IMR-90 (cell line): ENCODE data around the gene NEUROD2. TPM values are rescaled to one million over a fixed set of nuclear protein-coding genes. Genes with fewer than 3 reads are reported as not detected.

Experiments used
- ATAC-seq: fragments of 200-7000 bp; cut with Tn5 transposase; 2 replicates; pipeline ENCODE4 v1.9.1; 2020; ENCODE audit warnings: low read depth, mild to moderate bottlenecking, moderate library complexity
- BruUV-seq: library from RNA; stranded (reverse); fragments of 400-500 nt; replicated peaks from 2 replicates; lab custom pipeline; 2021; lab: Mats Ljungman, UMichigan
- CTCF ChIA-PET: fragments of 300-600 bp; formaldehyde crosslinking; extraction: SDS; loops from one replicate; lab custom pipeline; 2021; ENCODE audit warnings: antibody characterized with exemption; lab: Yijun Ruan, JAX
- POLR2A ChIA-PET: fragments of 300-600 bp; sonication (Branson Sonifier 250); formaldehyde crosslinking; loops from one replicate; lab custom pipeline; 2022; ENCODE audit warnings: antibody characterized with exemption; ENCODE audit not compliant: unreplicated experiment; lab: Charles Lee
- DNase-seq: peaks from one replicate; pipeline ENCODE4 v3.0.0; 2013
- H2AFZ ChIP-seq: replicated peaks from 2 replicates; pipeline ENCODE3; 2013; ENCODE audit warnings: low read length, mild to moderate bottlenecking; ENCODE audit not compliant: poor library complexity
- H2AK5ac ChIP-seq: 2 replicates; pipeline ENCODE4 v1.6.1; 2013; ENCODE audit warnings: low read depth, low read length, inconsistent platforms
- H2AK9ac ChIP-seq: replicated peaks from 2 replicates; pipeline ENCODE3; 2013; ENCODE audit warnings: mild to moderate bottlenecking, low read depth, low read length, moderate library complexity; ENCODE audit not compliant: poor library complexity
- H2BK120ac ChIP-seq: 2 replicates; pipeline ENCODE4 v1.6.1; 2013; ENCODE audit warnings: low read depth, low read length, inconsistent platforms
- H2BK15ac ChIP-seq: 3 replicates; pipeline ENCODE4 v1.6.1; 2013; ENCODE audit warnings: low read depth, low read length, inconsistent platforms
- H2BK20ac ChIP-seq: 2 replicates; pipeline ENCODE4 v1.6.1; 2013; ENCODE audit warnings: low read depth, mild to moderate bottlenecking, inconsistent platforms, low read length, moderate library complexity
- H2BK5ac ChIP-seq: 2 replicates; pipeline ENCODE4 v1.6.1; 2013; ENCODE audit warnings: mild to moderate bottlenecking, low read depth, low read length, inconsistent platforms; ENCODE audit not compliant: poor library complexity, severe bottlenecking
- H3K14ac ChIP-seq: replicated peaks from 2 replicates; pipeline ENCODE4 v1.6.1; 2013; ENCODE audit warnings: low read depth, low read length, inconsistent platforms
- H3K18ac ChIP-seq: 2 replicates; pipeline ENCODE4 v1.6.1; 2013; ENCODE audit warnings: low read depth, low read length, control low read depth
- H3K23ac ChIP-seq: 2 replicates; pipeline ENCODE4 v1.6.1; 2013; ENCODE audit warnings: low read depth, low read length, inconsistent platforms
- H3K27ac ChIP-seq: 2 replicates; pipeline ENCODE4 v1.5.1; 2013; ENCODE audit warnings: mild to moderate bottlenecking, control low read depth, low read length; ENCODE audit not compliant: insufficient read depth
- H3K27me3 ChIP-seq: 2 replicates; pipeline ENCODE4 v1.6.1; 2013; ENCODE audit warnings: low read length; ENCODE audit not compliant: control insufficient read depth, insufficient read depth
- H3K36me3 ChIP-seq: 2 replicates; pipeline ENCODE4 v1.6.1; 2013; ENCODE audit warnings: low read length, mixed read lengths; ENCODE audit not compliant: control insufficient read depth, insufficient read depth
- H3K4ac ChIP-seq: 2 replicates; pipeline ENCODE4 v1.6.1; 2013; ENCODE audit warnings: low read depth, low read length, inconsistent platforms
- H3K4me1 ChIP-seq: 2 replicates; pipeline ENCODE4 v1.6.1; 2013; ENCODE audit warnings: low read length, mixed read lengths; ENCODE audit not compliant: control insufficient read depth, insufficient read depth
- H3K4me2 ChIP-seq: 2 replicates; pipeline ENCODE4 v1.6.1; 2013; ENCODE audit warnings: low read depth, mild to moderate bottlenecking, control low read depth, low read length, moderate library complexity
- H3K4me3 ChIP-seq: 2 replicates; pipeline ENCODE4 v1.5.1; 2013; ENCODE audit warnings: low read depth, mild to moderate bottlenecking, control low read depth, low read length, moderate library complexity; ENCODE audit not compliant: insufficient read depth
- H3K56ac ChIP-seq: 2 replicates; pipeline ENCODE4 v1.6.1; 2013; ENCODE audit warnings: low read length, inconsistent platforms; ENCODE audit not compliant: insufficient read depth; ENCODE audit errors: extremely low read depth
- H3K79me1 ChIP-seq, 2 experiments: 2 replicates each; pipeline ENCODE4 v1.6.1; 2013; ENCODE audit warnings: low read length in 2 of 2, inconsistent platforms in 1 of 2, low read depth in 1 of 2
- H3K9ac ChIP-seq: 2 replicates; pipeline ENCODE4 v1.6.1; 2013; ENCODE audit warnings: low read depth, low read length, control low read depth
- H3K9me1 ChIP-seq: 2 replicates; pipeline ENCODE4 v1.6.1; 2013; ENCODE audit warnings: low read length, inconsistent platforms; ENCODE audit not compliant: insufficient read depth
- H3K9me3 ChIP-seq: 2 replicates; pipeline ENCODE4 v1.6.1; 2013; ENCODE audit warnings: low read length; ENCODE audit not compliant: control insufficient read depth, insufficient read depth
- H4K20me1 ChIP-seq: 2 replicates; pipeline ENCODE4 v1.6.1; 2013; ENCODE audit warnings: low read length, inconsistent platforms; ENCODE audit not compliant: insufficient read depth
- H4K5ac ChIP-seq: 2 replicates; pipeline ENCODE4 v1.6.1; 2013; ENCODE audit warnings: mild to moderate bottlenecking, low read depth, low read length, control low read depth
- H4K8ac ChIP-seq, 2 experiments: 2 replicates each; pipeline ENCODE4 v1.6.1; 2013; ENCODE audit warnings: low read depth in 2 of 2, low read length in 2 of 2, control low read depth in 1 of 2, inconsistent platforms in 1 of 2
- H4K91ac ChIP-seq: 2 replicates; pipeline ENCODE4 v1.6.1; 2013; ENCODE audit warnings: low read depth, low read length, inconsistent platforms; ENCODE audit not compliant: insufficient read depth
- BHLHE40 ChIP-seq: fragments of 150-350 bp; IDR thresholded peaks from 2 replicates; pipeline ENCODE4 v1.6.1; 2016; ENCODE audit warnings: mild to moderate bottlenecking, low read depth, low read length
- CEBPB ChIP-seq: IDR thresholded peaks from 2 replicates; pipeline ENCODE4 v1.6.1; 2012; ENCODE audit warnings: low read depth, low read length, improper control_type of control experiment
- CHD1 ChIP-seq: IDR thresholded peaks from 2 replicates; pipeline ENCODE4 v1.6.1; 2012; ENCODE audit warnings: low read depth, low read length, improper control_type of control experiment
- CTCF ChIP-seq: conservative IDR thresholded peaks from 2 replicates; pipeline ENCODE4 v1.5.1; 2012; ENCODE audit warnings: mild to moderate bottlenecking, low read depth, low read length, improper control_type of control experiment
- ELK1 ChIP-seq: fragments of 150-350 bp; IDR thresholded peaks from 2 replicates; pipeline ENCODE4 v1.6.1; 2016; ENCODE audit warnings: low read depth, mild to moderate bottlenecking, low read length, moderate library complexity, borderline replicate concordance
- FOS ChIP-seq: fragments of 150-350 bp; IDR thresholded peaks from 2 replicates; pipeline ENCODE4 v1.6.1; 2016; ENCODE audit warnings: low read depth, low read length
- MAFK ChIP-seq: IDR thresholded peaks from 2 replicates; pipeline ENCODE4 v1.6.1; 2012; ENCODE audit warnings: low read depth, low read length, improper control_type of control experiment
- MAZ ChIP-seq: IDR thresholded peaks from 2 replicates; pipeline ENCODE4 v1.6.1; 2012; ENCODE audit warnings: low read depth, mild to moderate bottlenecking, low read length, improper control_type of control experiment, moderate library complexity, borderline replicate concordance
- POLR2A ChIP-seq: IDR thresholded peaks from 2 replicates; pipeline ENCODE4 v1.6.1; 2012; ENCODE audit warnings: mild to moderate bottlenecking, low read depth, low read length
- RAD21 ChIP-seq: IDR thresholded peaks from 2 replicates; pipeline ENCODE4 v1.6.1; 2012; ENCODE audit warnings: low read length, improper control_type of control experiment
- RCOR1 ChIP-seq: IDR thresholded peaks from 2 replicates; pipeline ENCODE4 v1.6.1; 2012; ENCODE audit warnings: mild to moderate bottlenecking, low read length, improper control_type of control experiment; ENCODE audit not compliant: insufficient replicate concordance
- RFX5 ChIP-seq: IDR thresholded peaks from 2 replicates; pipeline ENCODE4 v1.8.0; 2012; ENCODE audit warnings: low read depth, mild to moderate bottlenecking, low read length, moderate library complexity
- SMC3 ChIP-seq: fragments of 150-350 bp; IDR thresholded peaks from 2 replicates; pipeline ENCODE4 v1.6.1; 2016; ENCODE audit warnings: low read depth, mild to moderate bottlenecking, antibody characterized with exemption, low read length, moderate library complexity
- USF2 ChIP-seq: fragments of 150-350 bp; IDR thresholded peaks from 2 replicates; pipeline ENCODE4 v1.6.1; 2017; ENCODE audit warnings: mild to moderate bottlenecking, antibody characterized with exemption, low read length, low read depth
- WGBS, 2 experiments: methylation state at CpG; one replicate each; pipeline versions ENCODE4 v1.1.5 to v1.1.7; 2013; ENCODE audit warnings: missing lambda C conversion rate in 2 of 2; ENCODE audit not compliant: insufficient read length in 1 of 2; ENCODE audit errors: extremely low coverage in 2 of 2; 5-methylcytosine and 5-hydroxymethylcytosine counted together
- dilution Hi-C: fragments of 300-500 bp; cut with HindIII; formaldehyde crosslinking; loops from one replicate; pipeline ENCODE4 v1.14.3; 2018; ENCODE audit warnings: low sequenced_read_pairs; ENCODE audit not compliant: unreplicated experiment
- in situ Hi-C: fragments of 300-500 bp; cut with MboI; formaldehyde crosslinking; loops from 3 replicates; pipeline ENCODE4 v1.14.3; 2019; ENCODE audit warnings: low sequenced_read_pairs, inconsistent platforms, mixed read lengths
- intact Hi-C: fragments of 100-400 bp; cut with micrococcal nuclease; formaldehyde crosslinking; loops from 2 replicates; pipeline ENCODE4 v1.10.0; 2022
- polyA plus RNA-seq, 3 experiments: library from polyadenylated mRNA; depleted of rRNA; stranded (reverse); fragments of >200 nt; gene quantifications; 2 replicates each; pipeline ENCODE4 v1.2.3, GENCODE V29; 2012; ENCODE audit warnings: low replicate concordance in 1 of 3
- total RNA-seq: library from RNA; depleted of rRNA; stranded (reverse); fragments of >200 nt; gene quantifications from 2 replicates; pipeline ENCODE4 v1.2.3, GENCODE V29; 2012

Gene NEUROD2
- total and polyA plus RNA-seq, 2 of the 4 experiments (the other 2 are of a cell fraction), result not detected

GRCh38 chr17:39612291-39612894 is 4.7 kb upstream of the NEUROD2 start:
- no peak overlapping the region for H3K14ac ChIP-seq
- H2BK120ac ChIP-seq, result no peak overlapping the region
- no peak overlapping the region for H4K91ac ChIP-seq
- no peak overlapping the region for H3K23ac ChIP-seq
- ATAC-seq, result no peak
- H2AK9ac ChIP-seq, result no peak overlapping the region
- no CpG with 5 or more reads among the region's 22 CpGs for WGBS, 2 experiments
- no peak overlapping the region for H3K4me3 ChIP-seq
- in situ Hi-C loops (no loop called here), dilution Hi-C loops (no loop called here), intact Hi-C loops (no loop called here)
- peaks cover 5% of the 10 kb centered on the region; the same call in 1 of the 2 replicates for H4K20me1 ChIP-seq
- no peak overlapping the region for H3K9ac ChIP-seq
- no peak overlapping the region for H4K5ac ChIP-seq
- ChIA-PET POLR2A (no interaction called here), CTCF (interaction anchor here (1.3 kb wide), 1 partner anchor 9 kb away, joined by 3 read pairs; no protein-coding TSS in a partner anchor)
- H2BK20ac ChIP-seq, result no peak overlapping the region
- TF ChIP-seq SMC3 (no peak), RCOR1 (no peak), ELK1 (no peak), POLR2A (no peak), CTCF (no peak), CEBPB (no peak), BHLHE40 (no peak), FOS (no peak), RFX5 (no peak), CHD1 (no peak), USF2 (no peak), MAZ (no peak), RAD21 (no peak), MAFK (no peak)
- H3K36me3 ChIP-seq, result no peaks in the 10 kb centered on the region
- no peak overlapping the region for H2BK5ac ChIP-seq
- H3K9me3 ChIP-seq, result no peaks in the 10 kb centered on the region
- no peaks in the 10 kb centered on the region for H3K79me1 ChIP-seq
- peaks cover 74% of the 10 kb centered on the region for H3K27me3 ChIP-seq
- H3K9me1 ChIP-seq, result no peaks in the 10 kb centered on the region
- H3K4ac ChIP-seq, result no peak overlapping the region
- H3K56ac ChIP-seq, result no peak overlapping the region
- H2AFZ ChIP-seq, result no peak overlapping the region
- H3K27ac ChIP-seq, result no peak overlapping the region
- no peak overlapping the region for H2AK5ac ChIP-seq
- no peak overlapping the region for H2BK15ac ChIP-seq
- no peak for DNase-seq
- BruUV-seq, result no TSS peak
- no peak overlapping the region for H3K4me2 ChIP-seq
- H4K8ac ChIP-seq, result no peak overlapping the region
- no peaks in the 10 kb centered on the region for H3K4me1 ChIP-seq
- no peak overlapping the region for H3K18ac ChIP-seq
